Fibroblast of pulmonary artery (primary cell): ENCODE results near the gene TIMM13.

Source experiments
- DNase-seq: peaks from one replicate; pipeline ENCODE4 v3.0.0-alpha.2; 2010; ENCODE audit warnings: low read depth
- H3K4me3 ChIP-seq: replicated peaks from 2 replicates; pipeline ENCODE4 v1.5.1; 2011; ENCODE audit warnings: low read depth, mild to moderate bottlenecking, control low read depth, low read length, moderate library complexity
- CTCF ChIP-seq: IDR thresholded peaks from 2 replicates; pipeline ENCODE4 v1.5.1; 2011; ENCODE audit warnings: mild to moderate bottlenecking, control low read depth, low read length, inconsistent platforms; ENCODE audit errors: missing control alignments

TIMM13 gene

GRCh38 chr19:2391118-2391725 lies 36.2 kb downstream of the TIMM13 start:
- TF ChIP-seq CTCF, result peak; percentile 83
- peak; percentile 82 for DNase-seq

GRCh38 chr19:2389594-2389993 lies 37.8 kb downstream of the TIMM13 start:
- no peak overlapping the region for H3K4me3 ChIP-seq
- no peak for DNase-seq
- no peak for TF ChIP-seq CTCF

More at GRCh38 chr19:2391118-2391725, 36.2 kb downstream of the TIMM13 start:
- H3K4me3 ChIP-seq, result no peak overlapping the region

- no peak for TF ChIP-seq CTCF
- no peak for DNase-seq
- H3K4me3 ChIP-seq, result no peak overlapping the region
Observed at GRCh38 chr19:2387367-2388288, 39.8 kb downstream of the TIMM13 start.

GRCh38 chr19:2385053-2385721 lies 42.2 kb downstream of the TIMM13 start:
- no peak overlapping the region for H3K4me3 ChIP-seq
- DNase-seq, result peak; percentile 55
- TF ChIP-seq CTCF, result no peak

- DNase-seq, result no peak
- TF ChIP-seq CTCF, result no peak
Observed at GRCh38 chr19:2382530-2383222, 44.7 kb downstream of the TIMM13 start.

GRCh38 chr19:2381148-2381820 lies 46.1 kb downstream of the TIMM13 start:
- DNase-seq, result peak; percentile 31
- no peak for TF ChIP-seq CTCF
- H3K4me3 ChIP-seq, result no peak overlapping the region

More at GRCh38 chr19:2382530-2383222, 44.7 kb downstream of the TIMM13 start:
- no peak overlapping the region for H3K4me3 ChIP-seq
